GM12878 (cell line): ENCODE data around the gene TMEM109. TPM values are rescaled to one million over a fixed set of nuclear protein-coding genes. Genes with fewer than 3 reads are reported as not detected.

Experiments used
- ATAC-seq: fragments of 200-7000 bp; cut with Tn5 transposase; 3 replicates; pipeline ENCODE4 v1.9.1; 2020; ENCODE audit warnings: mild to moderate bottlenecking, moderate library complexity
- BruUV-seq: library from RNA; stranded (reverse); fragments of 400-500 nt; replicated peaks from 2 replicates; lab custom pipeline; 2021; lab: Mats Ljungman, UMichigan
- CTCF ChIA-PET: fragments of 300-600 bp; sonication (Branson Sonifier 250); formaldehyde crosslinking; extraction: SDS; loops from one replicate; lab custom pipeline; 2021; ENCODE audit warnings: inconsistent platforms; lab: Yijun Ruan, JAX
- POLR2A ChIA-PET: fragments of 350-600 bp; formaldehyde crosslinking; extraction: SDS; loops from one replicate; lab custom pipeline; 2021; ENCODE audit warnings: inconsistent platforms; lab: Charles Lee
- RAD21 ChIA-PET: fragments of 300-600 bp; sonication (Branson Sonifier 250); formaldehyde crosslinking; loops from one replicate; lab custom pipeline; 2023; ENCODE audit warnings: antibody characterized with exemption; ENCODE audit not compliant: unreplicated experiment; lab: Charles Lee
- SMC1A ChIA-PET: fragments of 300-600 bp; sonication (Branson Sonifier 250); formaldehyde crosslinking; loops from one replicate; lab custom pipeline; 2023; ENCODE audit not compliant: unreplicated experiment, uncharacterized antibody; lab: Charles Lee
- DNase-seq: peaks from one replicate; pipeline ENCODE4 v3.0.0-alpha.2; 2011; ENCODE audit warnings: low read depth, low spot score
- FAIRE-seq: peaks from 3 replicates; lab custom pipeline; 2011; peaks lifted over from hg19 to GRCh38; lab: Jason Lieb, UNC
- H2AFZ ChIP-seq: 2 replicates; pipeline ENCODE4 v1.6.0; 2011; ENCODE audit warnings: low read depth, low read length, control low read depth; ENCODE audit not compliant: control insufficient read depth
- H3K27ac ChIP-seq: 2 replicates; pipeline ENCODE4 v1.5.1; 2011; ENCODE audit warnings: control low read depth; ENCODE audit not compliant: control insufficient read depth, insufficient read depth
- H3K27me3 ChIP-seq, 2 experiments: replicated peaks in 1 of 2; 2 replicates each; pipeline versions ENCODE4 v1.6.0 to v1.6.1; 2011; ENCODE audit warnings: low read length in 1 of 2; ENCODE audit not compliant: control insufficient read depth in 2 of 2, insufficient read depth in 2 of 2
- H3K36me3 ChIP-seq, 2 experiments: 2 replicates each; pipeline ENCODE4 v1.5.1; 2011; ENCODE audit warnings: low read length in 1 of 2; ENCODE audit not compliant: control insufficient read depth in 2 of 2, insufficient read depth in 2 of 2
- H3K4me1 ChIP-seq: 2 replicates; pipeline ENCODE4 v1.6.1; 2011; ENCODE audit warnings: mild to moderate bottlenecking, low read length, moderate library complexity, mixed read lengths; ENCODE audit not compliant: control insufficient read depth, insufficient read depth
- H3K4me2 ChIP-seq: 2 replicates; pipeline ENCODE4 v1.6.0; 2011; ENCODE audit warnings: control low read depth; ENCODE audit not compliant: control insufficient read depth, insufficient read depth
- H3K4me3 ChIP-seq: fragments of 200-600 bp; sonication (generic); 2 replicates; pipeline ENCODE4 v1.5.1; 2016
- H3K79me2 ChIP-seq: 2 replicates; pipeline ENCODE4 v1.6.0; 2011; ENCODE audit warnings: low read length; ENCODE audit not compliant: control insufficient read depth, insufficient read depth
- H3K9ac ChIP-seq: 2 replicates; pipeline ENCODE4 v1.8.0; 2011; ENCODE audit warnings: low read length, control low read depth, mixed read lengths; ENCODE audit not compliant: control insufficient read depth, insufficient read depth
- H3K9me3 ChIP-seq: replicated peaks from 3 replicates; pipeline ENCODE4 v1.5.1; 2011; ENCODE audit warnings: mild to moderate bottlenecking, low read length; ENCODE audit not compliant: control insufficient read depth, insufficient read depth
- H4K20me1 ChIP-seq: 2 replicates; pipeline ENCODE4 v1.6.0; 2011; ENCODE audit not compliant: control insufficient read depth, insufficient read depth
- CHD2 ChIP-seq: IDR thresholded peaks from 2 replicates; pipeline ENCODE4 v1.6.1; 2011; ENCODE audit warnings: low read depth, low read length, improper control_type of control experiment, borderline replicate concordance
- MTA2 ChIP-seq: fragments of 450-650 bp; IDR thresholded peaks from 2 replicates; pipeline ENCODE4 v1.6.1; 2016; ENCODE audit warnings: low read depth, mild to moderate bottlenecking, moderate library complexity
- NFXL1 ChIP-seq: fragments of 450-650 bp; IDR thresholded peaks from 2 replicates; pipeline ENCODE4 v1.6.1; 2017; ENCODE audit warnings: antibody characterized with exemption, mild to moderate bottlenecking, borderline replicate concordance
- RBBP5 ChIP-seq: fragments of 200-600 bp; sonication (generic); conservative IDR thresholded peaks from 2 replicates; pipeline ENCODE4 v1.6.1; 2016
- RCOR1 ChIP-seq: conservative IDR thresholded peaks from 2 replicates; pipeline ENCODE4 v1.6.1; 2012; ENCODE audit warnings: low read depth, low read length, improper control_type of control experiment
- RFX5 ChIP-seq: IDR thresholded peaks from 2 replicates; pipeline ENCODE4 v1.6.1; 2011; ENCODE audit warnings: low read depth, low read length, improper control_type of control experiment
- SP1 ChIP-seq: IDR thresholded peaks from one replicate; pipeline ENCODE4 v1.6.1; 2011; ENCODE audit warnings: low read depth, low read length
- WGBS: methylation state at CpG from one replicate; pipeline ENCODE4 v1.1.6; 2016; ENCODE audit warnings: low lambda C conversion rate; ENCODE audit not compliant: insufficient replicate concordance, insufficient coverage; ENCODE audit errors: missing lambda C conversion rate; 5-methylcytosine and 5-hydroxymethylcytosine counted together
- in situ Hi-C: fragments of 300-500 bp; cut with MboI; formaldehyde crosslinking; loops from 9 replicates; pipeline ENCODE4 v1.14.3; 2018; ENCODE audit warnings: mixed read lengths
- intact Hi-C: fragments of 100-400 bp; cut with micrococcal nuclease; formaldehyde crosslinking; loops from one replicate; pipeline ENCODE4 v1.14.2; 2022; ENCODE audit not compliant: unreplicated experiment
- polyA plus RNA-seq, 11 experiments: library from polyadenylated mRNA; depleted of rRNA in 4 of 11; unstranded in 6 of 11; stranded (reverse) in 5 of 11; fragments of >200 nt; fragmentation: Nextera tagmentation in 4 of 11; fragmentation: Illumina TruSeq in 1 of 11; extraction: Ambion mirVana in 4 of 11; extraction: Trizol in 1 of 11; gene quantifications; 1 replicate in 1 of 11; 2 replicates in 10 of 11; pipeline versions ENCODE4 v1.2.1 to v1.2.3, GENCODE V29; 2011 to 2016; ENCODE audit warnings: inconsistent platforms in 2 of 11, missing spikeins in 2 of 11, low read depth in 1 of 11
- total RNA-seq, 4 experiments: library from RNA; depleted of rRNA in 3 of 4; stranded (reverse); fragments of >200 nt in 3 of 4; fragmentation: Illumina TruSeq in 1 of 4; extraction: Trizol in 1 of 4; gene quantifications; 2 replicates each; pipeline versions ENCODE4 v1.2.1 to v1.2.3, GENCODE V29; 2013 to 2021

The TMEM109 gene
- total and polyA plus RNA-seq, 10 of the 15 experiments (the other 5 are each of a cell fraction or from before 2014, with no cell fraction given): 21.9 to 199 (median 85.2) TPM

GRCh38 chr11:60964801-60965200 is 50.8 kb downstream of the TMEM109 start (continued):
- TF ChIP-seq NFXL1 (no peak), CHD2 (no peak)

GRCh38 chr11:60966890-60967289 is 52.9 kb downstream of the TMEM109 start:
- FAIRE-seq: no peak
- no peak for ATAC-seq
- Histone ChIP-seq H2AFZ (no peak overlapping the region), H3K9ac (no peak overlapping the region), H4K20me1 (no peaks in the 10 kb centered on the region), H3K27ac (no peak overlapping the region), H3K9me3 (peaks cover 3% of the 10 kb centered on the region), H3K4me2 (no peak overlapping the region), H3K36me3 (no peaks in the 10 kb centered on the region), H3K4me1 (peaks cover 6% of the 10 kb centered on the region), H3K4me3 (no peak overlapping the region), H3K27me3 (no peaks in the 10 kb centered on the region), H3K79me2 (no peaks in the 10 kb centered on the region)
- in situ Hi-C loops (no loop called here), intact Hi-C loops (no loop called here)
- ChIA-PET RAD21 (interaction anchor here (1.0 kb wide), 1 partner anchor 52 kb away, joined by 3 read pairs; no protein-coding TSS in a partner anchor), SMC1A (interaction anchor here (0.6 to 2.5 kb wide), 8 partner anchors 12 to 106 kb away, joined by 3 to 7 read pairs (median 5); partner anchors contain the start of gene TMEM109), CTCF (interaction anchor here (1.0 to 2.0 kb wide), 4 partner anchors 14 to 220 kb away, joined by 3 to 8 read pairs (median 4); partner anchors contain the start of gene SLC15A3), POLR2A (no interaction called here)
- 64% methylated on average over 4 of the region's 4 CpGs for WGBS
- BruUV-seq: no TSS peak
- DNase-seq: no peak
- TF ChIP-seq RBBP5 (no peak), MTA2 (no peak), RCOR1 (no peak), RFX5 (no peak), SP1 (no peak)
